H1 (cell line): ENCODE data around the gene CFAP97D2. TPM values are rescaled to one million over a fixed set of nuclear protein-coding genes. Genes with fewer than 3 reads are reported as not detected.

Source experiments
- BRCA1 ChIP-seq: IDR thresholded peaks from 2 replicates; pipeline ENCODE4 v1.6.1; 2012; ENCODE audit warnings: low read depth, low read length, improper control_type of control experiment
- CHD7 ChIP-seq: fragments of 300-600 bp; sonication (generic); IDR thresholded peaks from 2 replicates; pipeline ENCODE4 v1.7.1; 2012; ENCODE audit warnings: low read length, moderate library complexity, mild to moderate bottlenecking, inconsistent platforms; ENCODE audit not compliant: insufficient replicate concordance
- CTBP2 ChIP-seq: IDR thresholded peaks from 2 replicates; pipeline ENCODE4 v1.7.0; 2011; ENCODE audit warnings: borderline replicate concordance, mild to moderate bottlenecking, moderate library complexity, mixed read lengths, low read length; ENCODE audit not compliant: insufficient read depth, insufficient read length
- KDM4A ChIP-seq: IDR thresholded peaks from one replicate; pipeline ENCODE4 v1.7.1; 2012; ENCODE audit warnings: low read depth, mild to moderate bottlenecking, moderate library complexity, low read length, inconsistent platforms; ENCODE audit not compliant: severe bottlenecking
- MAX ChIP-seq: IDR thresholded peaks from 2 replicates; pipeline ENCODE4 v1.6.1; 2012; ENCODE audit warnings: inconsistent platforms
- polyA plus RNA-seq, 7 experiments: library from polyadenylated mRNA; depleted of rRNA in 3 of 7; stranded (reverse) in 5 of 7; unstranded in 2 of 7; fragments of >200 nt in 5 of 7; fragments of 200-250 nt in 2 of 7; gene quantifications; 1 replicate in 5 of 7; 2 replicates in 1 of 7; 4 replicates in 1 of 7; pipeline versions ENCODE4 v1.2.1 to v1.2.3, GENCODE V29; 2011 to 2013; ENCODE audit warnings: missing spikeins in 2 of 7, mixed read lengths in 2 of 7
- total RNA-seq: library from RNA; stranded (reverse); fragmentation: NEBNext Ultra II Directional; extraction: Animal tissue kit (Norgen Biotek cat#: 25700); gene quantifications from 2 replicates; pipeline ENCODE4 v1.2.1, GENCODE V29; 2021

CFAP97D2 gene
- total and polyA plus RNA-seq, 2 of the 8 experiments (the other 6 are each of a cell fraction or from before 2014, with no cell fraction given), result not detected

GRCh38 chr13:114153485-114154080 is 25.5 kb upstream of the CFAP97D2 start (continued):
- TF ChIP-seq CHD7 (no peak), CTBP2 (no peak), KDM4A (no peak), BRCA1 (no peak), MAX (no peak)
